ENCODE measurements around the gene HPN.

The HPN gene

DNA sequence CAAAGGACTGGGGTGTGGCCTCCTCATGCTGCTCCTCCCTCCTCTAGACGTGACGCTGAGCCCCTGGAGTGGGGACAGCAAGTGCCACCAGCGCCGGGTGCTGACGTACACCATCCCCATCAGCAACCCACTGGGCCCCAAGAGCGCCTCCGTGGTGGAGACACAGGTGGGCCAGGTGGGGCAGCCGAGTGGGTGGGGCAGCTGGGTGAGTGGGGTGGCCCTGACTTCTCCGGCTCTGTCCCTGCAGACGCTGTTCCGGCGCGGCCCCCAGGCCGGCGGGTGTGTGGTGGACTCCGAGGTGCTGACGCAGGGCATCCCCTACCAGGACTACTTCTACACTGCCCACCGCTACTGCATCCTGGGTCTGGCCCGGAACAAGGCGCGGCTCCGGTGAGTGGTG lies 22.4 kb upstream of the HPN start:
- no peak overlapping the region for H3K27ac ChIP-seq
- TF ChIP-seq, protein P1, sequence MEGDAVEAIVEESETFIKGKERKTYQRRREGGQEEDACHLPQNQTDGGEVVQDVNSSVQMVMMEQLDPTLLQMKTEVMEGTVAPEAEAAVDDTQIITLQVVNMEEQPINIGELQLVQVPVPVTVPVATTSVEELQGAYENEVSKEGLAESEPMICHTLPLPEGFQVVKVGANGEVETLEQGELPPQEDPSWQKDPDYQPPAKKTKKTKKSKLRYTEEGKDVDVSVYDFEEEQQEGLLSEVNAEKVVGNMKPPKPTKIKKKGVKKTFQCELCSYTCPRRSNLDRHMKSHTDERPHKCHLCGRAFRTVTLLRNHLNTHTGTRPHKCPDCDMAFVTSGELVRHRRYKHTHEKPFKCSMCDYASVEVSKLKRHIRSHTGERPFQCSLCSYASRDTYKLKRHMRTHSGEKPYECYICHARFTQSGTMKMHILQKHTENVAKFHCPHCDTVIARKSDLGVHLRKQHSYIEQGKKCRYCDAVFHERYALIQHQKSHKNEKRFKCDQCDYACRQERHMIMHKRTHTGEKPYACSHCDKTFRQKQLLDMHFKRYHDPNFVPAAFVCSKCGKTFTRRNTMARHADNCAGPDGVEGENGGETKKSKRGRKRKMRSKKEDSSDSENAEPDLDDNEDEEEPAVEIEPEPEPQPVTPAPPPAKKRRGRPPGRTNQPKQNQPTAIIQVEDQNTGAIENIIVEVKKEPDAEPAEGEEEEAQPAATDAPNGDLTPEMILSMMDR (IDR thresholded peaks at IDR 0.05) = no peak
- no peak for TF ChIP-seq ZFX (IDR thresholded peaks at IDR 0.05; ENCODE audit: borderline replicate concordance)

DNA sequence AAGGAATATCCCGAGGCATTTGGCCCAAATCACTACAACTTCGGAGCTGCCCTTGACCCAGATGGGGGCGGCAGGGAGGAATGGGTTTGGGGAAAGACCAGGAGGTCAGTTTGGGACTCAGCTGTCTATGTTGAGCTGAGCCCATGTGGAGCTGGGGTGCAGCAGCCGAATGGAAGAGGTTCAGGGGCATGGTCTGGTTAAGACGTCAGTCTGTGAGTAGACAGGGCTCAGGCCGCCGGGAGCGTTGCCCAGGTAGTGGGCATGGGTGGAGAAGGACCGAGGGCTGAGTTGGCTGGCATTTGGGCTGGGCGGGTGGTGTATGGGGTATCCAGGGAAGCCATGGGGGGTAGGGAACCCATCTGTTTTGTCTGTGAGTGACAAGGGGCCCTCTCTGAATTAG lies 20.5 kb upstream of the HPN start:
- H3K27ac ChIP-seq = no peak overlapping the region
- TF ChIP-seq, protein P1 (IDR thresholded peaks at IDR 0.05) = no peak
- TF ChIP-seq ZFX (IDR thresholded peaks at IDR 0.05; ENCODE audit: borderline replicate concordance) = no peak

DNA sequence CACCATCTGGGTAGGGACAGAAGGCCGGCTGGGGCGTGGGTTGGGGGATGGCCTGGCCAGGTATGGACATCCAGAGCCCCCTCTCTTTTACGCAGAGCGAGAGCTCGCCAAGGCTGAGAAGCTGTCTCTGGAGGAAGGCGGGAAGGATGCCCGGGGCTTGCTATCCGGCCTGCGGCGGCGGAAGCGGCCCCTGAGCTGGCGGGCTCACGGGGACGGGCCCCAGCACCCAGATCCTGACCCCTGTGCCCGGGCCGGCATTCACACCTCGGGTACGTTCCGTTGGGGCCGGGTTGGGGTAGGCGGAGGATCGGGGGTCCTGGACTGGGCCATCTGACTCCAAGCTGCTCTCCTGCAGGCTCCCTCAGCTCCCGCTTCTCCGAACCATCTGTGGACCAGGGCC lies 19.9 kb upstream of the HPN start:
- H3K27ac ChIP-seq = no peak overlapping the region
- no peak for TF ChIP-seq ZFX (IDR thresholded peaks at IDR 0.05; ENCODE audit: borderline replicate concordance)
- TF ChIP-seq, protein P1 (IDR thresholded peaks at IDR 0.05) = no peak

DNA sequence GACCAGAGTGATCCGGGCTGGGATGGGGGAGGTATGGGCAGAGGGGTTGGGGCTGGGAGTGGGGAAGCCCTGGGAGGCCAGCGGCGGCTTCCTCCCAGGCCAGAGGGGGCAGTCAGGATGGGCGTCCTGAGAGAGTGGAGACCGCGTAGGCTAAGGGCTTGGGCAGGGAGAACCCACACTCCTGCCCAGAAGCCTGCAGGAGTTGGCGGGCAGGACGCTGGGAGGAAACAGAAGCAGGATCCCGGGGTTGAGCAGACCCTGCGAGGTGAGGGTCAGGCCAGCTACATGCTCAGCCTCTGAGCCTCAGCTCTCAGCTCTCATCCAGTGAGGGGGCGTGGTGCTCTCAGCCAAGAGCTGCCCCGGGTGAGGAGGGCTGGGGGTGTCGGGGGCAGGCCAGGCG lies 19.1 kb upstream of the HPN start:
- TF ChIP-seq, protein P1 (IDR thresholded peaks at IDR 0.05) = no peak
- no peak for TF ChIP-seq ZFX (IDR thresholded peaks at IDR 0.05; ENCODE audit: borderline replicate concordance)
- H3K27ac ChIP-seq = no peak overlapping the region

DNA sequence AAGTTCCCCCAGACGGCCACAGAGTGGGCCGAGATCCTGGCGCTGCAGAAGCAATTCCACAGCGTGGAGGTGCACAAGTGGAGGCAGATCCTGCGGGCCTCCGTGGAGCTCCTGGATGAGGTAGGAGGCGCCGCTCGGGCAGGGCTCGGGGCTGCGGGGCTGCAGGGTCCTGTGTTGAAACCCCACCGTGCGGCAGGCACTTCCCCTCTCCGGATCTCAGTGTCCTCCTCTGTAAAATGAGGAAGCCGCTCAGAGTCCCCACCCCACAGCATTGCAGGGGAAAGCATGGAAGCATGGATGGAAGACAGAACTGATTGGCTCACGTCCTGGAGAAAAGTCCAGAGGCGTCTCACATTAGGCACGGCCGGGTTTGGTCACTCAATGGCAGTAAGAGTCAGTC lies 18.1 kb upstream of the HPN start:
- H3K27ac ChIP-seq = no peak overlapping the region
- TF ChIP-seq, protein P1 (IDR thresholded peaks at IDR 0.05) = no peak
- no peak for TF ChIP-seq ZFX (IDR thresholded peaks at IDR 0.05; ENCODE audit: borderline replicate concordance)

DNA sequence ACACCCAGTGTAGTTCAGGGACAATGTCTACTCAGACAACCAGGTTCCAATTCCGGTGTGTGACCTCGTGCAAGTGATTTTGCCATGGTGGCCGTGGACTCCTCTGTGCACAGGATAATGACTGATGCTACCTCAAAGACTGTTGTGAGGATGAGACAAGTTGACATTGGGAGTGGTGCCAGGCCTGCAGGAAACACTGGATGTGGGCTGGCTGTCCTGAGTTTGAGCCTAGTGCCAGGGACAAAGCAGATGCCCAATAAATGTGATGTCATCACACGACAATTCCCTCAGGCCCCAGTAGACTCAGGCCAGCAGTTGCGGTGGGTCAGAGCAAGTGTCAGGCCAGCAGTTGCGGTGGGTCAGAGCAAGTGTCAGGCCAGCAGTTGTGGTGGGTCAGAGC lies 17.4 kb upstream of the HPN start:
- no peak overlapping the region for H3K27ac ChIP-seq
- TF ChIP-seq, protein P1 (IDR thresholded peaks at IDR 0.05) = no peak
- TF ChIP-seq ZFX (IDR thresholded peaks at IDR 0.05; ENCODE audit: borderline replicate concordance) = no peak

DNA sequence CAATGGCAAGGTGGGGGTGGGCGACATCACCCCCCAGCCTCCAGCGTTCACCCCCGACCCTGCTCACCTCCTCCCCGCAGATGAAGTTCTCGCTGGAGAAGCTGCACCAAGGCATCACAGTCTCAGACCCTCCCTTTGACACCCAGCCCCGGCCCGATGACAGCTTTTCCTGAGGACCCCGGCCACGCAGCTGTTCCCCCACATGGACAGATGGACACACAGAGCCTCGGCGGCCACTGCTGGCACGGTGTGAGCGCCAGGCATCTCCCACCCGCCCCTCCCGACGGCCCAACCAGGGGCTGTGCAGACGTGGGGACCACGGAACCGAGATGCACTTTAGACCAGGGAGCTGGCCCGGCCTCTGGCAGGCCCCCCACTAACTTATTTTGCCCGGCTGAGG lies 15.6 kb upstream of the HPN start:
- H3K27ac ChIP-seq = no peak overlapping the region
- no peak for TF ChIP-seq ZFX (IDR thresholded peaks at IDR 0.05; ENCODE audit: borderline replicate concordance)
- TF ChIP-seq, protein P1 (IDR thresholded peaks at IDR 0.05) = no peak

All from 22Rv1 (cell line).